NB4 (cell line): Measurements from ENCODE around the gene SLC39A1.
A peak's percentile ranks its signal among the peaks of the same experiment; 100 is the strongest.

Experiments
- CTCF ChIP-seq: IDR thresholded peaks from one replicate; pipeline ENCODE4 v1.5.1; 2012; ENCODE audit warnings: low read depth, low read length
- MAX ChIP-seq: IDR thresholded peaks from 2 replicates; pipeline ENCODE4 v1.6.1; 2011; ENCODE audit warnings: low read depth, low read length
- POLR2A ChIP-seq: IDR thresholded peaks from 2 replicates; pipeline ENCODE4 v1.6.1; 2011; ENCODE audit warnings: mild to moderate bottlenecking; ENCODE audit not compliant: insufficient read length; ENCODE audit errors: extremely low read depth

DNA sequence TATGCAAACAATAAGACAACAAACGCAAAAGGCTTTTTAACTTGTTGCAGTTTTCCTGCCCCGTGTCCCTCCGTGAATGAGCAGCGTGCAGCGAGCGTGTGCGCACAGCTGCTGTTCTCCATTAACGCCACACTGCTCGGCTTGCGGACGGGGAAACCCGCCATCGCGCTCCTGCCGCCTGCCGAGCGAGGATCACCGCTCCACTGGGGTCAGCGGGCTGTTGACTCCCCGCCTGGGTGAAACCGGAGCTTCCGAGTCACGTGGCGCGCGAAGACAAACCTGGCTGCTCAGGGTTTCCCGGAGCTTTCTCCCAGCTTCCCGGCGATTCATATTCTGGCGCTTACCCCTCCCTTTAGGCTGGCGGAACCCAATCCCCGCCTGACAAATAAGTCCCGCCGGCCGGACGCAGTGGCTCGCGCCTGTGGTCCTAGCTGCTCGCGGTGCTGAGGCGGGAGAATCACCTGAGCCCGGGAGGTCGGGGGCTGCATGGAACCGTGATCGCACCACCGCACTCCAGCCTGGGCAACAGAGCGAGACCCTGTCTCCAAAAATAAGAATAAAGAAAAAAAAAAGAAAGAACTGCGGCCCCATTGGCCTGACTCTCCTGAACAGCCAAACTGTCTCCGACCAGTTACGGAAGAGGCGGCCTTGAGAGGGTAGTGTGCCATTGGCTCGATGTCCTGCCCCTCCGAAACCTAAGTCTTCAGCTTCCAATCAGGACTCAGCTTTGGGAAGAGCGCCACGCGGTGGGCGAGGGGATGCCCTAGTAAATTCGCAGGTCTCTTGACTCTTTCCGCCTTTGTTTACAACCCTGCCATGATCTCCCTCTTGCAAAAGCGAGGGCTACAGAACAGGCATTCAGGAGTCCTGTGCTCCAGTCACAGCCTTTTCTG is 4.0 kb upstream of the SLC39A1 start, which contains the start of gene CREB3L4:
- peak; percentile 16 for TF ChIP-seq CTCF
- peak; percentile 64 for TF ChIP-seq POLR2A
- TF ChIP-seq MAX, result peak; percentile 93
